ENCODE results near the gene TRPM8. TPM values are rescaled to one million over a fixed set of nuclear protein-coding genes. Genes with fewer than 3 reads are reported as not detected.

TRPM8 gene
- total and polyA plus RNA-seq, 2 of the 8 experiments (the other 6 are each of a cell fraction or from before 2014, with no cell fraction given) = 0.18 to 0.54 TPM

- TF ChIP-seq JUND (IDR thresholded peaks at IDR 0.05; ENCODE audit: low read length) = no peak
- no peak for TF ChIP-seq HDAC6 (IDR thresholded peaks at IDR 0.05; ENCODE audit: low read depth, low read length)
- TF ChIP-seq TCF12 (IDR thresholded peaks at IDR 0.05; ENCODE audit: low read depth, low read length) = no peak
- no peak for TF ChIP-seq CEBPB (IDR thresholded peaks at IDR 0.05; ENCODE audit: low read depth, low read length)
Observed at GRCh38 chr2:234027641-234028040, 110.5 kb downstream of the TRPM8 start (continued).
